SKM-1 (cell line): Measurements from ENCODE around the gene FHDC1.

Source experiments
- DNase-seq: peaks from one replicate; lab custom pipeline; 2025; ENCODE audit not compliant: unreplicated experiment; lab: John Stamatoyannopoulos, UW

FHDC1 gene

DNA sequence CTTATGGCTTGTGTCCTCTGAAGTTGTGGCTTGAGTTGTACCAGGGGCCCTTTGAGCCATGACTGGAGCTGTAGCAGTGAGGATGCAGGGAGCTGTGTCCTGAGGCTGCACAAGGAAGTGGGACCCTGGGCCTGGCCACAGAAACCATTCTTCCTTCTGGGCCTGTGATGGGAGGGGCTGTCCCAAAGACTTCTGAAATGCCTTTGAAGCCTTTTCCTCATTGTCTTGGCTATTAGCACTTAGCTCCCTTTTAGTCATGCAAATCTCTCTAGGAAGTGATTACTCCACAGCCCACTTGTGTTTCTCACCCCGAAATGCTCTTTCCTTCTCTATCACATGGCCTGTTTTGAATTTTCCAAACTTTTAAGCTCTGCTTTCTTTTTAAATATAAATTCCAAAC, 92.4 kb downstream of the FHDC1 start:
- no peak for DNase-seq
